ENCODE measurements around the gene PPA1.
"Not testable (repeated sequence)": the region's sequence is repeated elsewhere in the genome, so short reads cannot be mapped to it uniquely, and the experiment has no call there.

The PPA1 gene

DNA sequence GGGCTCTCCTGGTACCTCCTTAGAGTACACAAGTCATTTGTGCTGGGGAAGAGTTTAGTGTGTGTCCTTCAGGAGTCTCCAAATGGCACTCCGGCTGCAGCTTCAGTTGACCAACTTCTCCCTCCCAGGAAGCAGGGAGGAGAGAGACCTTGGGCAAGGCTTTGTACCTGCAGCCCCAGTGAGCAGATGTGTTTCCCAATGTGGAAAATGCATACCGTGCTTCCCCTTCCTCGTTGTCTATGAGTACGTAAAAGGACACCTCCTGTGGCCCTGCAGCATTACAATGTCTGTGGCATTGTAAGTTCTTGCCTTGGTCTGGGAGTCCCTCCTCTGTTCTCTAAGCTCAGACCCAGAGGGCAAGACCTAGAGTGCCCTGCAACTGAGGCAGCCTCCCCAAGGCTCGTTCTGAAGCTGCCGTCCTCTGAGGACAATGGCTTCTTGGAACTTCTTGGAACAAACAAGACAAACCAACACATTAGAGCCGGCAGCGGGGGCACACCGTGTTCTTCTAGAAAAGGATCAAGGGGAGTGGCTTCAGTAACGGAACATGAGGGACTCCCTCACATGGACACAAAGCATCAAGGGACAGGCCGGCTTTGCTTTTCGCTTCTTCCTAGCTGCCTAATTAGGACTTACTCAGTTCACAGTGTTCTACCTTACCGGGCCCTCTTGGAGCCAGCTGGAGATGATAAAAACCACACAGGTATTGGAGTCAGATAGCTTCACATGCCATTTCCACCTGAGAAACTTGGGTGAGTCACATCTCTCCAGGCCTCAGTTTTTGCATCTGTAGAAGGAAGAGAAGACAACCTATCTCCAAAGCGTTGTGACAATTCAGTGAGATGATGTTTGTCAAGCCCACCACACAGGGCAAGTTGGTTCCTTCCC lies 20.9 kb upstream of the PPA1 start:
- Histone ChIP-seq H3K4me1 (ENCODE audit: control insufficient read depth in 1 of 2, insufficient read depth in 2 of 2, low read length in 2 of 2) (peaks cover 0 to 8% of the 10 kb centered on the region in 2 donors), H3K4me3 (ENCODE audit: low read depth in 1 of 2, low read length in 2 of 2) (no peak overlapping the region), H3K27me3 (ENCODE audit: low read depth, low read length) (peaks cover 27% of the 10 kb centered on the region), H3K36me3 (ENCODE audit: control insufficient read depth in 1 of 2, insufficient read depth in 2 of 2, low read length in 2 of 2) (no peaks in the 10 kb centered on the region), H3K27ac (ENCODE audit: low read length) (no peak overlapping the region), H3K9me3 (ENCODE audit: control insufficient read depth in 1 of 2, low read length in 2 of 2) (peaks cover 0 to 3% of the 10 kb centered on the region in 2 donors)

DNA sequence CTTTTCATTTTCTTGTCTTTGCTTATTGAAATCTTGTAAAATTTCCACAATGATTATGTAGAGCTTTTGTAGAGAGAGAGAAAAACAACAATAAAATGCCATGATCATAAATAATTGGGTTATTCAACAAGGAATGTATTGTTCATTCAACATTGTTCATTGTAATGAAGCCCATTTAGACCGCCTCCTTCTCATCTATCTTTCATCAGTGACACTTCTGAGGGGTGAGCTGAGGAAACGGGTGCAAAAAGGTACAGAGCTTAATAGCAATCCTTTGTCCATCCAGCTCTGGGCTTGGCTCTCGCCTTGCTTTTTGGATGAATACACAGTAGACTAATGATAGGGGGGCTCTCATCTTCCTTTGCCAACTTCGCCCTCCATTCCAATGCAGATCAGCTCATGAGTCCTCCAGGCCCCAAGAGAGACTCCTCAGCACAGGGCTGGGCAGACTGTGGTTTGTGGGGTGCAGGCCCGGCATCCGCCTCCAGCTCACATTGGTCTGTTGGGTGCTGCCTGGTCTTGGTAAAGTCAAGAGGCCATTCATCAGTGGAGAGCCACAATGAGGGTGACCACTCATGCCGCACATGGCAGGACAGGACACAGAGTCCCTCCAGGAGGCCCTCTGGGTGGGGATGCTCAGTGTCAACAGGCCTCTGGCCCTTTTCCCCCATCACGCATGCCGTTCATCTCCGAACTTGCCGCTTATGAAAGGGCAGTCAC lies 17.9 kb upstream of the PPA1 start:
- H3K27ac ChIP-seq (ENCODE audit: low read length) = no peak overlapping the region
- peaks cover 22% of the 10 kb centered on the region for H3K27me3 ChIP-seq (ENCODE audit: low read depth, low read length)
- no peaks in the 10 kb centered on the region for H3K36me3 ChIP-seq (ENCODE audit: control insufficient read depth in 1 of 2, insufficient read depth in 2 of 2, low read length in 2 of 2)

GRCh38 chr10:70247360-70247759 lies 14.1 kb upstream of the PPA1 start:
- no peaks in the 10 kb centered on the region for H3K36me3 ChIP-seq (ENCODE audit: control insufficient read depth in 1 of 2, insufficient read depth in 2 of 2, low read length in 2 of 2)
- no peaks in the 10 kb centered on the region for H3K27me3 ChIP-seq (ENCODE audit: low read depth, low read length)
- no peak overlapping the region for H3K27ac ChIP-seq (ENCODE audit: low read length)
- H3K4me1 ChIP-seq (ENCODE audit: control insufficient read depth in 1 of 2, insufficient read depth in 2 of 2, low read length in 2 of 2) = no peaks in the 10 kb centered on the region
- peaks cover 0 to 3% of the 10 kb centered on the region in 2 donors for H3K9me3 ChIP-seq (ENCODE audit: control insufficient read depth in 1 of 2, low read length in 2 of 2)
- H3K4me3 ChIP-seq (ENCODE audit: low read depth in 1 of 2, low read length in 2 of 2) = no peak overlapping the region

More for the DNA sequence above, 17.9 kb upstream of the PPA1 start:
- no peak overlapping the region for H3K4me3 ChIP-seq (ENCODE audit: low read depth in 1 of 2, low read length in 2 of 2)
- H3K9me3 ChIP-seq (ENCODE audit: control insufficient read depth in 1 of 2, low read length in 2 of 2) = peaks cover 0 to 3% of the 10 kb centered on the region in 2 donors
- H3K4me1 ChIP-seq (ENCODE audit: control insufficient read depth in 1 of 2, insufficient read depth in 2 of 2, low read length in 2 of 2) = peaks cover 0 to 8% of the 10 kb centered on the region in 2 donors

DNA sequence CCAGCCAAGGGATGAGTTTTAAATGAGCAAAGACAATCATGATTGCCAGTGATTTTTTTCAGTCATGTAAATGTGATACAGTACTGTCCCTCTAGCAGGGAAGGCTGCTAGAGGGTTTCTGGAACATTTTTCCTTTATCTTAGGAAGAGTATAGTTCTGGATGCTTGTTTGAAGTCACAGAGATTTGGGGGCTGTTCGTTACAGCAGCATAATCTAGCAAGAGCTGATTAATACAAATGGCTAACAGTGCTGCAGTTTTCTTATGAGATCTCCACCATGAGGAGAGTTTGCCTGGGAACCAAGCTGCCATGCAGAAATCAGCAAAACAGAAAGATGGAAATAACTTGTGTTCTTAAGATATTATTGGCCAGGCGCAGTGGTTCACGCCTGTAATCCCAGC lies 7.9 kb upstream of the PPA1 start:
- Histone ChIP-seq H3K27ac (ENCODE audit: low read length) (no peak overlapping the region), H3K27me3 (ENCODE audit: low read depth, low read length) (no peaks in the 10 kb centered on the region), H3K36me3 (ENCODE audit: control insufficient read depth in 1 of 2, insufficient read depth in 2 of 2, low read length in 2 of 2) (no peaks in the 10 kb centered on the region), H3K4me3 (ENCODE audit: low read depth in 1 of 2, low read length in 2 of 2) (no peak overlapping the region), H3K9me3 (ENCODE audit: control insufficient read depth in 1 of 2, low read length in 2 of 2) (no peaks in the 10 kb centered on the region), H3K4me1 (ENCODE audit: control insufficient read depth in 1 of 2, insufficient read depth in 2 of 2, low read length in 2 of 2) (no peaks in the 10 kb centered on the region)

DNA sequence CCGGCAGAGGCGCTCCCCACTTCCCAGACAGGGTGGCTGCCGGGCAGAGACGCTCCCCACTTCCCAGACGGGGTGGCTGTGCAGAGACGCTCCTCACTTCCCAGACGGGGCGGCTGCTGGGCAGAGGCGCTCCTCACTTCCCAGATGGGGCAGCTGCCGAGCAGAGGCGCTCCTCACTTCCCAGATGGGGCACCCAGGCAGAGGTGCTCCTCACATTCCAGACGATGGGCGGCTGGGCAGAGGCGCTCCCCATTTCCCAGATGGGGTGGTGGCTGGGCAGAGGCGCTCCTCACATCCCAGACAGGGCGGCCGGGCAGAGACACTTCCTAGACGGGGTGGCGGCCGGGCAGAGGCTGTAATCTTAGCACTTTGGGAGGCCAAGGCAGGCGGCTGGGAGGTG lies 6.8 kb upstream of the PPA1 start:
- H3K36me3 ChIP-seq (ENCODE audit: control insufficient read depth in 1 of 2, insufficient read depth in 2 of 2, low read length in 2 of 2); H3K9me3 ChIP-seq (ENCODE audit: control insufficient read depth in 1 of 2, low read length in 2 of 2); H3K4me1 ChIP-seq (ENCODE audit: control insufficient read depth in 1 of 2, insufficient read depth in 2 of 2, low read length in 2 of 2); H3K27me3 ChIP-seq (ENCODE audit: low read depth, low read length); H3K4me3 ChIP-seq (ENCODE audit: low read depth in 1 of 2, low read length in 2 of 2); H3K27ac ChIP-seq (ENCODE audit: low read length): not testable (repeated sequence)

DNA sequence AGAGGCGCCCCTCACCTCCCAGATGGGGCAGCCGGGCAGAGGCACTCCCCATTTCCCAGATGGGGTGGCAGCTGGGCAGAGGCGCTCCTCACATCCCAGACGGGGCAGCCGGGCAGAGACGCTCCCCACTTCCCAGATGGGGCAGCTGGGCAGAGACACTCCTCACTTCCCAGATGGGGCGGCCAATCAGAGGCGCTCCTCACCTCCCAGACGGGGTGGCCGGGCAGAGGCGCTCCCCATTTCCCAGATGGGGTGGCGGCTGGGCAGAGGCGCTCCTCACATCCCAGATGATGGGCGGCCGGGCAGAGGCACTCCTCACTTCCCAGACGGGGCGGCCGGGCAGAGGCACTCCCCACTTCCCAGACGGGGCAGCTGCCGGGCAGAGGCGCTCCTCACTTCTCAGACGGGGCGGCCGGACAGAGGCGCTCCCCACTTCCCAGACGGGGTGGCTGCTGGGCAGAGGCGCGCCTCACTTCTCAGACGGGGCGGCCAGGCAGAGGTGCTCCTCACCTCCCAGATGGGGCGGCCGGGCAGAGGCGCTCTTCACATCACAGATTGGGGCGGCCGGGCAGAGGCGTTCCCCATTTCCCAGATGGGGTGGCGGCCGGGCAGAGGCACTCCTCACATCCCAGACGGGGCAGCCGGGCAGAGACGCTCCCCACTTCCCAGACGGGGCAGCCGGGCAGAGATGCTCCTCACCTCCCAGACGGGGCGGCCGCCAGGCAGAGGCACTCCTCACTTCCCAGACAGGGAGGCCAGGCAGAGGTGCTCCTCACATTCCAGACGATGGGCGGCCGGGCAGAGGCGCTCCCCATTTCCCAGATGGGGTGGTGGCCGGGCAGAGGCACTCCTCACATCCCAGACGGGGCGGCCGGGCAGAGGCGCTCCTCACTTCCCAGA lies 6.1 kb upstream of the PPA1 start:
- H3K4me3 ChIP-seq (ENCODE audit: low read depth in 1 of 2, low read length in 2 of 2); H3K36me3 ChIP-seq (ENCODE audit: control insufficient read depth in 1 of 2, insufficient read depth in 2 of 2, low read length in 2 of 2); H3K27ac ChIP-seq (ENCODE audit: low read length); H3K4me1 ChIP-seq (ENCODE audit: control insufficient read depth in 1 of 2, insufficient read depth in 2 of 2, low read length in 2 of 2); H3K9me3 ChIP-seq (ENCODE audit: control insufficient read depth in 1 of 2, low read length in 2 of 2); H3K27me3 ChIP-seq (ENCODE audit: low read depth, low read length): not testable (repeated sequence)

- not testable (repeated sequence) for H3K27me3 ChIP-seq (ENCODE audit: low read depth, low read length); H3K36me3 ChIP-seq (ENCODE audit: control insufficient read depth in 1 of 2, insufficient read depth in 2 of 2, low read length in 2 of 2); H3K9me3 ChIP-seq (ENCODE audit: control insufficient read depth in 1 of 2, low read length in 2 of 2); H3K4me1 ChIP-seq (ENCODE audit: control insufficient read depth in 1 of 2, insufficient read depth in 2 of 2, low read length in 2 of 2); H3K27ac ChIP-seq (ENCODE audit: low read length); H3K4me3 ChIP-seq (ENCODE audit: low read depth in 1 of 2, low read length in 2 of 2)
Observed at GRCh38 chr10:70237958-70238536, 4.8 kb upstream of the PPA1 start.

DNA sequence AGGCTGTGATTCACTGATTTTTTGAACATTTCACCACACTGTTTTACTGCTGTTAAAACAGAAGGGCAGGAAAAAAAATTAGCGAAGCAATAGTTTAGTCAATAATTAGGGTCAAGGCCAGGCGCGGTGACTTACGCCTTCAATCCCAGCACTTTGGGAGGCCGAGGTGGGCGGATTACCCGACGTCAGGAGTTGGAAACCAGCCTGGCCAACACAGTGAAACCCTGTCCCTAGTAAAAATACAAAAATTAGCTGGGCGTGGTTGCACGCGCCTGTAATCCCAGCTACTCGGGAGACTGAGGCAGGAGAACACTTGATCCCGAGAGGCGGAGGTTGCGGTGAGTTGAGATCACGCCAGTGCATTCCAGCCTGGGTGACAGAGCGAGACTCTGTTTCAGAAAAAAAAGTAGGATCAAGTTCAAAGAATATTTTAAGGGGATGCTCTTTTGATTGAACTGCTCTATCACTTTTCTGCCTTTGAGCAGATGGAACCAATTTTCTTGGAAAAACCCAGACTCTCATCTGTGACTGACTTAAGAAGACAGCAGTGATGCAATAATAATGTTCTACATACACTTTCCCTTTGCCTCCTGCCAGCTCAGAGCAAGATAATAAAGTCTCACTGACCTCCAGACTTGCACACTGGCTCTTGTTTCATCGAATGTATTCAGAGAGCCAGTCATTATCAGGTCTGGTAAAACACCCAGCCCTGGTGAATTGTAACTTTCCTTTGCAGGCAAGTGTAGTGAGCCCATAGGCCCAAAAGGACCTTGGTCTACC lies 1.6 kb upstream of the PPA1 start:
- no peak overlapping the region for H3K27ac ChIP-seq (ENCODE audit: low read length)
- no peak overlapping the region for H3K4me3 ChIP-seq (ENCODE audit: low read depth in 1 of 2, low read length in 2 of 2)
- H3K9me3 ChIP-seq (ENCODE audit: control insufficient read depth in 1 of 2, low read length in 2 of 2) = no peaks in the 10 kb centered on the region
- peaks cover 0 to 6% of the 10 kb centered on the region in 2 donors for H3K4me1 ChIP-seq (ENCODE audit: control insufficient read depth in 1 of 2, insufficient read depth in 2 of 2, low read length in 2 of 2)
- H3K36me3 ChIP-seq (ENCODE audit: control insufficient read depth in 1 of 2, insufficient read depth in 2 of 2, low read length in 2 of 2) = no peaks in the 10 kb centered on the region
- no peaks in the 10 kb centered on the region for H3K27me3 ChIP-seq (ENCODE audit: low read depth, low read length)

DNA sequence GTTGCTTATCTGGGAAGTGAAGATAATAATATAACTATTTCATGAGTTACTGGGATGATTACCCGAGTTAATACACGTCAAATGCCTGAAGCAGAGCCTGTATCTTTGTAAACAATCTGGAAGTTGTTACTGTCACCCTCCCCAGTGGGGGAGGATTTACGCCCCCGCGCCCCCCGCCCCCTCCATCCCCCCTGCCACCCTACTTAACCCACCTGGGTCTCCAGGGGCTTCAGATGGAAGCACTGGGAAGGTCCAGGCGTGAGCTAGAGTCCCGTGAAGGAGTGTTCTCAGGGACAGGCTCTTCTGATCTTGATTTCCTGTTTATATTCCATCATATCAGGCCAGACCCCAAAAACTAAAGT lies 691 bp upstream of the PPA1 start:
- Histone ChIP-seq H3K4me1 (ENCODE audit: control insufficient read depth in 1 of 2, insufficient read depth in 2 of 2, low read length in 2 of 2) (peaks cover 0 to 6% of the 10 kb centered on the region in 2 donors), H3K36me3 (ENCODE audit: control insufficient read depth in 1 of 2, insufficient read depth in 2 of 2, low read length in 2 of 2) (peaks cover 0 to 4% of the 10 kb centered on the region in 2 donors), H3K9me3 (ENCODE audit: control insufficient read depth in 1 of 2, low read length in 2 of 2) (no peaks in the 10 kb centered on the region), H3K4me3 (ENCODE audit: low read depth in 1 of 2, low read length in 2 of 2) (peak overlapping the region; percentile 92 to 97), H3K27me3 (ENCODE audit: low read depth, low read length) (no peaks in the 10 kb centered on the region), H3K27ac (ENCODE audit: low read length) (peak overlapping the region; percentile 84)

DNA sequence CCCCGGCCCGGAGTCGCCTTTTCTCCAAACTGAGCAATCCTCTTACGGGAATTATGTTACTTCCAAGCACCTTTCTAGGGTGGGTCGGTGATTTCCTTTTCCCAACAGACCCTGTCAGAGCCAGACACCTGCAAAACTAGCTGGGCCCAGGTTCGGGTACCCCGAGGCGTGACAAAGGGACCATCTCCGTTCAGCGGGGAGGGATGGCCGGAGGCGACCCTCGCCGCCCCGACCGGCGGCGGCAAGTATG lies 445 bp downstream of the PPA1 start:
- Histone ChIP-seq H3K27ac (ENCODE audit: low read length) (peak overlapping the region; percentile 90), H3K4me1 (ENCODE audit: control insufficient read depth in 1 of 2, insufficient read depth in 2 of 2, low read length in 2 of 2) (peaks cover 9 to 11% of the 10 kb centered on the region in 2 donors), H3K27me3 (ENCODE audit: low read depth, low read length) (no peaks in the 10 kb centered on the region), H3K4me3 (ENCODE audit: low read depth in 1 of 2, low read length in 2 of 2) (peak overlapping the region; percentile 92 to 97), H3K36me3 (ENCODE audit: control insufficient read depth in 1 of 2, insufficient read depth in 2 of 2, low read length in 2 of 2) (peaks cover 0 to 9% of the 10 kb centered on the region in 2 donors), H3K9me3 (ENCODE audit: control insufficient read depth in 1 of 2, low read length in 2 of 2) (no peaks in the 10 kb centered on the region)

Measured in muscle layer of duodenum (tissue), 2 donors.